Measurements from ENCODE around the gene PAPPA2. TPM values are rescaled to one million over a fixed set of nuclear protein-coding genes. Genes with fewer than 3 reads are reported as not detected.

The PAPPA2 gene
- total RNA-seq, 6 donors from 2014 or later = under 0.01 to 2.4 (median 0.45) TPM

GRCh38 chr1:176656257-176656995 is 193.5 kb downstream of the PAPPA2 start:
- no peak for TF ChIP-seq CTCF (IDR thresholded peaks at IDR 0.05)
- Histone ChIP-seq H3K27me3 (no peaks in the 10 kb centered on the region), H3K4me3 (no peak overlapping the region), H3K4me1 (no peaks in the 10 kb centered on the region), H3K36me3 (no peaks in the 10 kb centered on the region), H3K9me3 (peaks cover 0 to 6% (median 2%) of the 10 kb centered on the region in 4 donors), H3K27ac (peak overlapping the region in 2 of 4 donors; percentile 8 to 17)
- WGBS, 2 donors = 62% methylated on average over 3 of the region's 3 CpGs
- DNase-seq = no peak
- ATAC-seq (ENCODE audit: low FRiP score in 2 of 2) = peak in 1 of 2 donors; percentile 90

GRCh38 chr1:176669782-176670181 is 206.8 kb downstream of the PAPPA2 start:
- H3K4me1 ChIP-seq = no peaks in the 10 kb centered on the region
- TF ChIP-seq CTCF (IDR thresholded peaks at IDR 0.05) (no peak), POLR2A (IDR thresholded peaks at IDR 0.05) (no peak), POLR2AphosphoS5 (IDR thresholded peaks at IDR 0.05) (no peak), EP300 (IDR thresholded peaks at IDR 0.05) (no peak)
- no peaks in the 10 kb centered on the region for H3K9me3 ChIP-seq
- H3K27ac ChIP-seq = no peak overlapping the region
- H3K36me3 ChIP-seq = no peaks in the 10 kb centered on the region
- WGBS, 2 donors = 33 to 94% methylated on average over 1 to 2 of the region's 2 CpGs
- DNase-seq (no peak), ATAC-seq (ENCODE audit: low FRiP score in 2 of 2) (no peak)
- no peaks in the 10 kb centered on the region for H3K27me3 ChIP-seq
- H3K4me3 ChIP-seq = no peak overlapping the region

GRCh38 chr1:176670853-176671252 is 207.9 kb downstream of the PAPPA2 start:
- H3K36me3 ChIP-seq = no peaks in the 10 kb centered on the region
- WGBS, 2 donors = 57 to 73% methylated on average over 3 of the region's 3 CpGs
- H3K27me3 ChIP-seq = no peaks in the 10 kb centered on the region
- H3K9me3 ChIP-seq = no peaks in the 10 kb centered on the region
- no peak overlapping the region for H3K27ac ChIP-seq
- DNase-seq (peak in 1 of 2 donors; percentile 65), ATAC-seq (ENCODE audit: low FRiP score in 2 of 2) (peak in 1 of 2 donors; percentile 43)
- no peak overlapping the region for H3K4me3 ChIP-seq
- TF ChIP-seq CTCF (IDR thresholded peaks at IDR 0.05) (peak in 1 of 6 experiments; percentile 10), POLR2A (IDR thresholded peaks at IDR 0.05) (no peak)
- H3K4me1 ChIP-seq = no peaks in the 10 kb centered on the region

GRCh38 chr1:176682830-176683535 is 220.0 kb downstream of the PAPPA2 start:
- no peak for TF ChIP-seq CTCF (IDR thresholded peaks at IDR 0.05)
- TF ChIP-seq EP300 (IDR thresholded peaks at IDR 0.05) = no peak
- TF ChIP-seq POLR2AphosphoS5 (IDR thresholded peaks at IDR 0.05) = no peak
- TF ChIP-seq POLR2A (IDR thresholded peaks at IDR 0.05) = no peak
- no peak overlapping the region for H3K4me3 ChIP-seq
- no peak overlapping the region for H3K27ac ChIP-seq
- ATAC-seq (ENCODE audit: low FRiP score in 2 of 2) (no peak), DNase-seq (no peak)
- H3K9me3 ChIP-seq = no peaks in the 10 kb centered on the region
- 84 to 88% methylated on average over 3 of the region's 3 CpGs for WGBS, 2 donors
- H3K27me3 ChIP-seq = no peaks in the 10 kb centered on the region
- H3K36me3 ChIP-seq = no peaks in the 10 kb centered on the region
- H3K4me1 ChIP-seq = no peaks in the 10 kb centered on the region
